Keratinocyte (primary cell): ENCODE results near the gene MARVELD1. TPM values are rescaled to one million over a fixed set of nuclear protein-coding genes. Genes with fewer than 3 reads are reported as not detected.

Experiments used
- DNase-seq: peaks from one replicate; pipeline ENCODE4 v3.0.0-alpha.2; 2011; ENCODE audit warnings: low read depth, missing footprints, low spot score
- FAIRE-seq: peaks from 2 replicates; lab custom pipeline; 2011; peaks lifted over from hg19 to GRCh38; lab: Jason Lieb, UNC
- H2AFZ ChIP-seq: 2 replicates; pipeline ENCODE4 v1.6.0; 2012; ENCODE audit warnings: low read length, control low read depth, inconsistent platforms; ENCODE audit not compliant: control insufficient read depth
- H3K27ac ChIP-seq: 2 replicates; pipeline ENCODE4 v1.5.1; 2011; ENCODE audit warnings: low read length; ENCODE audit not compliant: control insufficient read depth, insufficient read depth
- H3K27me3 ChIP-seq: 3 replicates; pipeline ENCODE4 v1.6.0; 2011; ENCODE audit warnings: low read length; ENCODE audit not compliant: control insufficient read depth, insufficient read depth; ENCODE audit errors: extremely low read depth
- H3K36me3 ChIP-seq, 2 experiments: 2 replicates in 1 of 2; 3 replicates in 1 of 2; pipeline ENCODE4 v1.5.1; 2011; ENCODE audit warnings: low read length in 2 of 2, mild to moderate bottlenecking in 1 of 2; ENCODE audit not compliant: control insufficient read depth in 2 of 2, insufficient read depth in 2 of 2; ENCODE audit errors: extremely low read depth in 1 of 2
- H3K4me1 ChIP-seq: 3 replicates; pipeline ENCODE4 v1.5.1; 2011; ENCODE audit warnings: low read length; ENCODE audit not compliant: control insufficient read depth, insufficient read depth; ENCODE audit errors: extremely low read depth
- H3K4me2 ChIP-seq: 3 replicates; pipeline ENCODE4 v1.6.0; 2011; ENCODE audit warnings: low read depth, low read length; ENCODE audit not compliant: control insufficient read depth, insufficient read depth; ENCODE audit errors: extremely low read depth
- H3K4me3 ChIP-seq, 3 experiments: fragments of 200-600 bp in 1 of 3; sonication (generic) in 1 of 3; 2 replicates in 2 of 3; 3 replicates in 1 of 3; pipeline ENCODE4 v1.5.1; 2011 to 2016; ENCODE audit warnings: low read length in 3 of 3, mild to moderate bottlenecking in 3 of 3, control low read depth in 2 of 3, inconsistent platforms in 1 of 3, low read depth in 1 of 3, mixed read lengths in 1 of 3, mixed run types in 1 of 3, moderate library complexity in 1 of 3; ENCODE audit not compliant: control insufficient read depth in 2 of 3, insufficient read depth in 2 of 3; ENCODE audit errors: extremely low read depth in 1 of 3
- H3K79me2 ChIP-seq: 2 replicates; pipeline ENCODE4 v1.6.0; 2012; ENCODE audit warnings: low read length; ENCODE audit not compliant: control insufficient read depth, insufficient read depth
- H3K9ac ChIP-seq: 3 replicates; pipeline ENCODE4 v1.6.0; 2011; ENCODE audit warnings: low read length; ENCODE audit not compliant: control insufficient read depth, insufficient read depth; ENCODE audit errors: extremely low read depth
- H3K9me1 ChIP-seq: 3 replicates; pipeline ENCODE4 v1.6.0; 2011; ENCODE audit warnings: low read length; ENCODE audit not compliant: control insufficient read depth, insufficient read depth; ENCODE audit errors: extremely low read depth
- H3K9me3 ChIP-seq: 2 replicates; pipeline ENCODE4 v1.5.1; 2012; ENCODE audit warnings: low read depth, low read length; ENCODE audit not compliant: control insufficient read depth
- H4K20me1 ChIP-seq: 3 replicates; pipeline ENCODE4 v1.6.0; 2011; ENCODE audit warnings: low read length; ENCODE audit not compliant: control insufficient read depth, insufficient read depth; ENCODE audit errors: extremely low read depth
- CTCF ChIP-seq, 3 experiments: IDR thresholded peaks in 1 of 3; conservative IDR thresholded peaks in 1 of 3; optimal IDR thresholded peaks in 1 of 3; 2 replicates in 2 of 3; 3 replicates in 1 of 3; pipeline versions ENCODE3 to v1.5.1; 2011; ENCODE audit warnings: low read length in 3 of 3, mild to moderate bottlenecking in 3 of 3, moderate library complexity in 2 of 3, control low read depth in 1 of 3, inconsistent platforms in 1 of 3; ENCODE audit not compliant: insufficient read depth in 2 of 3; ENCODE audit errors: extremely low read depth in 1 of 3
- EZH2 ChIP-seq: IDR thresholded peaks from one replicate; pipeline ENCODE4 v1.6.1; 2012; ENCODE audit warnings: inconsistent platforms, mild to moderate bottlenecking, low read length, moderate library complexity
- dilution Hi-C: fragments of 300-500 bp; cut with MboI; formaldehyde crosslinking; loops from one replicate; pipeline ENCODE4 v1.7.0; 2020; ENCODE audit warnings: low sequenced_read_pairs; ENCODE audit not compliant: extremely low pct_ligation_motif_present
- polyA plus RNA-seq, 5 experiments: library from polyadenylated mRNA; depleted of rRNA in 3 of 5; stranded (reverse) in 3 of 5; stranded (forward) in 1 of 5; unstranded in 1 of 5; fragments of >200 nt; gene quantifications; 1 replicate in 1 of 5; 2 replicates in 3 of 5; 3 replicates in 1 of 5; pipeline versions ENCODE4 v1.2.1 to v1.2.3, GENCODE V29; 2011 to 2012; ENCODE audit warnings: missing spikeins in 2 of 5, low read depth in 1 of 5, low replicate concordance in 1 of 5

MARVELD1 gene
- polyA plus RNA-seq, 1 donor (not counting 4 experiments of a cell fraction or from before 2014, with no cell fraction given): 39.7 TPM

- Histone ChIP-seq H3K27me3 (no peaks in the 10 kb centered on the region), H3K9ac (peak overlapping the region; percentile 91), H3K9me3 (no peaks in the 10 kb centered on the region), H3K36me3 (peaks cover 10 to 11% of the 10 kb centered on the region in 2 experiments), H3K79me2 (peaks cover 39% of the 10 kb centered on the region), H2AFZ (peak overlapping the region; percentile 80), H4K20me1 (no peaks in the 10 kb centered on the region), H3K4me3 (peak overlapping the region in 2 of 3 experiments; percentile 72 to 82), H3K4me2 (peak overlapping the region; percentile 57), H3K4me1 (peaks cover 10% of the 10 kb centered on the region), H3K9me1 (no peaks in the 10 kb centered on the region), H3K27ac (peak overlapping the region; percentile 73)
- no peak for DNase-seq
- no peak for TF ChIP-seq CTCF (optimal IDR thresholded peaks at IDR 0.05 in 1 of 3, IDR thresholded peaks at IDR 0.05 in 1 of 3, conservative IDR thresholded peaks at IDR 0.05 in 1 of 3; ENCODE audit: extremely low read depth in 1 of 3, insufficient read depth in 2 of 3, low read length in 3 of 3)
- no peak for TF ChIP-seq EZH2
- FAIRE-seq: no peak
- dilution Hi-C loops: no loop called here
Observed at GRCh38 chr10:97736403-97736901, 22.9 kb downstream of the MARVELD1 start.

GRCh38 chr10:97736902-97737769, 23.6 kb downstream of the MARVELD1 start, which contains the start of gene ZFYVE27:
TSS of gene ZFYVE27 (plus strand) at chr10:97737128. CDS start at chr10:97738478, 1,350 bp downstream.
- Histone ChIP-seq H3K9me3 (no peaks in the 10 kb centered on the region), H3K27me3 (no peaks in the 10 kb centered on the region), H3K79me2 (peaks cover 44% of the 10 kb centered on the region), H2AFZ (peak within 1 kb of the TSS; percentile 80), H3K4me3 (peak within 1 kb of the TSS; percentile 66 to 82 (median 72)), H3K4me1 (peaks cover 10% of the 10 kb centered on the region), H3K9me1 (no peaks in the 10 kb centered on the region), H3K27ac (peak within 1 kb of the TSS; percentile 73), H3K36me3 (peaks cover 10 to 11% of the 10 kb centered on the region in 2 experiments), H4K20me1 (no peaks in the 10 kb centered on the region), H3K9ac (peak within 1 kb of the TSS; percentile 91), H3K4me2 (peak within 1 kb of the TSS; percentile 86)
- FAIRE-seq: no peak
- TF ChIP-seq CTCF (optimal IDR thresholded peaks at IDR 0.05 in 1 of 3, IDR thresholded peaks at IDR 0.05 in 1 of 3, conservative IDR thresholded peaks at IDR 0.05 in 1 of 3; ENCODE audit: extremely low read depth in 1 of 3, insufficient read depth in 2 of 3, low read length in 3 of 3) (no peak), EZH2 (no peak)
- dilution Hi-C loops: no loop called here
- DNase-seq: peak; percentile 78
